Measurements from ENCODE around the gene ZAP70.
"Not testable (repeated sequence)": the region's sequence is repeated elsewhere in the genome, so short reads cannot be mapped to it uniquely, and the experiment has no call there.

Gene ZAP70

DNA sequence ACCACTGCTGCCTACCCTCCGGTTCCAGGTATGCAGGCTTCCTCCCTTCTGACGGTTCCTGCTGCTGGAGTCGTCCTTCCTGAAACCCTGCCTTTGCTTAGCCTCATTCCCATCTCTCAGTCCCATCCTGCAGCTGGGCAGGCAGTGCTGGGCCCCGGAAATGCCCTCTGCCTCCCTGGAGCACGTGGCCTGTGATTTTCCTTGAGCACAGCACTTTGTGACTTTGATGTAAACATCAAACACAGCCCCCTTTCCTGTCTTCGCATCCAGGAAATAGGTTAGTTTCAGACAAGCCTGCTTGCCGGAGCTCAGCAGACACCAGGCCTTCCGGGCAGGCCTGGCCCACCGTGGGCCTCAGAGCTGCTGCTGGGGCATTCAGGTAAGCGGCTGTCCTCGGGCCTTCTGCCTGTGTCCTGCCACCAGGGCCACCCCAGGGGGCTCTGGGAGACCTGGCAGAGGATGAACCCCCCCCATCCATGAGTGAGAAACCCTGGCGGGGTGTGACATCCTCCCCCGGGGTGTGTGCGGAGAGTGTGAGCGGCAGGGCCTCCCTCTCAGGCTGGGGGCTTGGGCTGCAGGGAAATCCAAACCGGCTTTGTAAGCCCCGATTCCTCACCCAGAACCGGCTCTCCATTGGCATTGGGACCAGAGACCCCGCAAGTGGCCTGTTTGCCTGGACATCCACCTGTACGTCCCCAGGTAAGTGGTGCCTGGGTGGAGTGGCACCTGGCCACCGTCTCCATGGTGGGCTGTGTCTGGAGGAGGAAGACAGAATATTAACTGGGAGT, at the start of gene ZAP70:
Gene ZAP70 (plus strand): TSS at position 281 of the 788 bp plus-strand sequence. CDS start 10,461 bp downstream, outside the sequence.
- no peaks in the 10 kb centered on the region for H3K4me1 ChIP-seq (ENCODE audit: control insufficient read depth in 1 of 2, insufficient read depth in 2 of 2, low read length in 2 of 2)
- H3K27me3 ChIP-seq (ENCODE audit: low read depth, low read length), result no peaks in the 10 kb centered on the region
- no peak within 1 kb of the TSS for H3K27ac ChIP-seq (ENCODE audit: low read length)
- H3K4me3 ChIP-seq (ENCODE audit: low read depth in 1 of 2, low read length in 2 of 2), result no peak within 1 kb of the TSS
- H3K9me3 ChIP-seq (ENCODE audit: control insufficient read depth in 1 of 2, low read length in 2 of 2), result no peaks in the 10 kb centered on the region
- H3K36me3 ChIP-seq (ENCODE audit: control insufficient read depth in 1 of 2, insufficient read depth in 2 of 2, low read length in 2 of 2), result no peaks in the 10 kb centered on the region

DNA sequence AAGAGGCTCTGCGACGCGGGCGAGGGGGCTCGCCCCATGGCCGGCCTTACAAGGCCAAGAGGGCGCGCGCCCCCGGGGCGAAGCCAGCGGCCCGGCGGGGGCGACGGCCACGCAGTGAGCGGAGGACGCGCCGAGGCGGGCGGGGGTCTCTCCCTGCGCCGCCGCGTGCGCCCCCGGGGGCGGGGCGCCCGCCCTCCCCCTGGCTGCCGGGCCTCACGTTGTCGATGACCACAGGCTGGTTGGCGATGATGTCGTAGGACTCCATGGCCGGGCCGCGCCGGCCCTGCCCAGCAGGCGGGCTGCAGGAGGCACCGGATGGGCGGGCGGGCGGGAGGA, 49.8 kb upstream of the ZAP70 start:
- H3K4me3 ChIP-seq (ENCODE audit: low read depth in 1 of 2, low read length in 2 of 2), result peak overlapping the region; percentile 77 to 79
- H3K36me3 ChIP-seq (ENCODE audit: control insufficient read depth in 1 of 2, insufficient read depth in 2 of 2, low read length in 2 of 2), result peaks cover 5 to 20% of the 10 kb centered on the region in 2 donors
- H3K9me3 ChIP-seq (ENCODE audit: control insufficient read depth in 1 of 2, low read length in 2 of 2), result no peaks in the 10 kb centered on the region
- peak overlapping the region; percentile 93 for H3K27ac ChIP-seq (ENCODE audit: low read length)
- peaks cover 8 to 31% of the 10 kb centered on the region in 2 donors for H3K4me1 ChIP-seq (ENCODE audit: control insufficient read depth in 1 of 2, insufficient read depth in 2 of 2, low read length in 2 of 2)
- no peaks in the 10 kb centered on the region for H3K27me3 ChIP-seq (ENCODE audit: low read depth, low read length)

DNA sequence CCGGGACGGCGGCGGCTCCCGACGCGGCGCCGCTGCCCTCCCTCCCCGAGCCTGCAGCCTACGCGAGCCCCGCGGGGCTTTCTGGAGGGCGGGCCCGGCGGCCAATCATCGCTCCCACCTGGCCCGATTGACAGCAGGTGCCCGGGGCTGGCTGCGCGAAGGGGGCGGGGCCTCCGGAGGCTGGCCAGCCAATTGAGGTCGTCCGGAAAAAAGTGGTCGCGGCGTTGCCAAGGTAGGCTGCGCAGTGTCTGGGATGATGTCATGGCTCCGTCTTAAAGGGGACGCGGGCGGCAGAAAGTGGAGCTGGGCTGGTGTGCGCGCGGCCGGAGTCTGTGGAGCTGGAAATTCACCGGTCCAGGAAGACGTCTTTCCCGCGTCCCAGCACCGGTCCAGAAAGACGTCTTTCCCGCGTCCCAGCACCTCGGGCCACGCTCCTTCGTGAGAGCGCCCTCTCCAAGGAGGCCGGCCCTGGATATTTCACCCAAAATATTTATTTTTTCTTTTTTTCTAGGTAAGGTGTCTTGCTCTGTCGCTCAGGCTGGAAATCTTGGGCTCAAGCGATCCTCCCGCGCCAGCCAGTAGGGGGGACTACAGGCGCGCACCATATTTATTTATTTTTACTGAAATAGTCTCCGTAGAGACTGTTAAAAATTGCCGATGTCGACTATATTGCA, 49.3 kb upstream of the ZAP70 start, which contains the start of gene ACTR1B:
Gene ACTR1B (minus strand): TSS at position 83 of the 674 bp plus-strand sequence. CDS start 154 bp downstream, outside the sequence.
- peaks cover 8 to 31% of the 10 kb centered on the region in 2 donors for H3K4me1 ChIP-seq (ENCODE audit: control insufficient read depth in 1 of 2, insufficient read depth in 2 of 2, low read length in 2 of 2)
- H3K27me3 ChIP-seq (ENCODE audit: low read depth, low read length), result no peaks in the 10 kb centered on the region
- peak within 1 kb of the TSS; percentile 93 for H3K27ac ChIP-seq (ENCODE audit: low read length)

DNA sequence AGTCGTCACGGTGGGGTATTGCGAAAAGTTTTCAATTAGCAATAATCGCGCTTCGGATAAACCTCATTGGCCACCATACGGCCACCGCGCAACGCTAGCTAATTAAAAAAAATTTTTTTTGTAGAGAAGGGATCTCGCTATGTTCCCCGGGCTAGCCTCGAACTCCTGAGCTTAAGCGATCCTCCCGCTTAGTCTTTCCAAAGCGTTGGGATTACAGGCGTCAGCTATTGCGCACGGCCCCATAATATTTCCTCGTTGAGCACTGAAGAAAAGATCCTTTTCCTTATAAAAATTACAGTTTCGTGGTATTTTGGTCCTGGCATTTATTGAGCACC, 48.8 kb upstream of the ZAP70 start:
- H3K4me3 ChIP-seq (ENCODE audit: low read depth in 1 of 2, low read length in 2 of 2), result peak overlapping the region; percentile 67
- H3K9me3 ChIP-seq (ENCODE audit: control insufficient read depth in 1 of 2, low read length in 2 of 2), result no peaks in the 10 kb centered on the region
- H3K4me1 ChIP-seq (ENCODE audit: control insufficient read depth in 1 of 2, insufficient read depth in 2 of 2, low read length in 2 of 2), result peaks cover 8 to 31% of the 10 kb centered on the region in 2 donors
- H3K27me3 ChIP-seq (ENCODE audit: low read depth, low read length), result no peaks in the 10 kb centered on the region
- peaks cover 3 to 13% of the 10 kb centered on the region in 2 donors for H3K36me3 ChIP-seq (ENCODE audit: control insufficient read depth in 1 of 2, insufficient read depth in 2 of 2, low read length in 2 of 2)
- H3K27ac ChIP-seq (ENCODE audit: low read length), result peak overlapping the region; percentile 91

More for the DNA sequence above, 49.3 kb upstream of the ZAP70 start, which contains the start of gene ACTR1B:
- Histone ChIP-seq H3K4me3 (ENCODE audit: low read depth in 1 of 2, low read length in 2 of 2) (peak within 1 kb of the TSS; percentile 77 to 79), H3K36me3 (ENCODE audit: control insufficient read depth in 1 of 2, insufficient read depth in 2 of 2, low read length in 2 of 2) (peaks cover 3 to 15% of the 10 kb centered on the region in 2 donors), H3K9me3 (ENCODE audit: control insufficient read depth in 1 of 2, low read length in 2 of 2) (no peaks in the 10 kb centered on the region)

DNA sequence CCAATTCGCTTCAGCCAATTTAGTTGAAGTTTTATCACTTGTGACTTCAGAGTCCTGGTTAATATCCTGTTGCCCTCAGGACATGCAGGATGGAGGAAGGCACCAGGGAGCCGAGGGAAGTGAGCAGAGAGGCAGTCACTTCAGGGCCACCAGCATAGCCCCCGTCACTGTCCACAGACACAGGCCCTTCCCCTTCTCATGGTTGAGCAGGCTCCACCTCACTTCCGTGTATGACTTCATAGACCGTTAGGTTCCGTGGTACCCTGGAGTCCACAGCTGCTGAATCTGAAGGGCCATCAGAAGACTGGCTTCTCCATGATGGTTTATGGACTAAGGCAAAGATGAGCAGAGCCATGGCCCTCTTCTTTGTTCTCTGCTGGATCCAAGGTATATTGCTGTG, 43.9 kb upstream of the ZAP70 start, which contains the start of gene C2orf92:
Gene C2orf92 (plus strand): TSS at position 266 of the 400 bp plus-strand sequence. CDS start 76 bp downstream, at position 342.
- Histone ChIP-seq H3K27ac (ENCODE audit: low read length) (no peak within 1 kb of the TSS), H3K27me3 (ENCODE audit: low read depth, low read length) (no peaks in the 10 kb centered on the region), H3K9me3 (ENCODE audit: control insufficient read depth in 1 of 2, low read length in 2 of 2) (no peaks in the 10 kb centered on the region), H3K4me1 (ENCODE audit: control insufficient read depth in 1 of 2, insufficient read depth in 2 of 2, low read length in 2 of 2) (peaks cover 0 to 6% of the 10 kb centered on the region in 2 donors), H3K36me3 (ENCODE audit: control insufficient read depth in 1 of 2, insufficient read depth in 2 of 2, low read length in 2 of 2) (no peaks in the 10 kb centered on the region), H3K4me3 (ENCODE audit: low read depth in 1 of 2, low read length in 2 of 2) (no peak within 1 kb of the TSS)

DNA sequence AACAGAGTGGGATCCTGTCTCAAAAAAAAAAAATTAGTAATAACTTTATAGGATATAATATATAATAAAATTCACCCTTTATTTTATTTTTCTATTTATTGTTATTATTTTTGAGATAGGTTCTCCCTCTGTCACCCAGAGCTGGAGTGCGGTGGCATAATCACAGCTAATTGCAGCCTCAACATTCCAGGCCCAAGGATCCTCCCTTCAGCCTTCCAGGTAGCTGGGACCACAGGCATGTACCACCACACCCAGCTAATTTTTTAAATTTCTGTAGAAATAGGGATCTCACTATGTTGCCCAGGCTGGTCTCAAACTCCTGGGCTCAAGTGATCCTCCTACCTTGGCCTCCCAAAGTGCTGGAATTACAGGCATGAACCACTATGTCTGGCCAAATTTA, 42.9 kb upstream of the ZAP70 start:
- H3K27ac ChIP-seq (ENCODE audit: low read length), result no peak overlapping the region
- H3K4me3 ChIP-seq (ENCODE audit: low read depth in 1 of 2, low read length in 2 of 2), result no peak overlapping the region
- no peaks in the 10 kb centered on the region for H3K4me1 ChIP-seq (ENCODE audit: control insufficient read depth in 1 of 2, insufficient read depth in 2 of 2, low read length in 2 of 2)
- H3K9me3 ChIP-seq (ENCODE audit: control insufficient read depth in 1 of 2, low read length in 2 of 2), result no peaks in the 10 kb centered on the region
- H3K36me3 ChIP-seq (ENCODE audit: control insufficient read depth in 1 of 2, insufficient read depth in 2 of 2, low read length in 2 of 2), result no peaks in the 10 kb centered on the region
- H3K27me3 ChIP-seq (ENCODE audit: low read depth, low read length), result no peaks in the 10 kb centered on the region

DNA sequence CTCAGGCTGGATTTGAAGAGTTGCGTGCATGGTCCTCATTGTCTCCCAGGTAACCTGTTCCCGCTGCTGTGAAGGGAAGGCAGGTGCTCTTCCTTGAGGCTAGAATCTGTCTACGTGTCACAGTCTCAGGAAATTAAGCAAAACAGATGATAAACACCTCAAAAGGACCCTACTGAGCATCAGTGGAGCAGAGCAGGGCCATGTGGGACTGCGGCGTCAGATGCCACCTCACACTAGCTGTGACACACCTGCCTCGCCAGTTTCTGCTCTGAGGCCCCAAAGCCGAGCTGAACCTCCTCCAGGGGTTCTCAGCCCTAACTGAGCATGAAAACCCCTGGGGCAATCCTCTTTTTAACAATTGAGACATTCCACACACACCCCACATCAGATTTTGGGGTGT, 41.9 kb upstream of the ZAP70 start:
- Histone ChIP-seq H3K27ac (ENCODE audit: low read length) (no peak overlapping the region), H3K9me3 (ENCODE audit: control insufficient read depth in 1 of 2, low read length in 2 of 2) (no peaks in the 10 kb centered on the region), H3K4me1 (ENCODE audit: control insufficient read depth in 1 of 2, insufficient read depth in 2 of 2, low read length in 2 of 2) (no peaks in the 10 kb centered on the region), H3K27me3 (ENCODE audit: low read depth, low read length) (no peaks in the 10 kb centered on the region), H3K36me3 (ENCODE audit: control insufficient read depth in 1 of 2, insufficient read depth in 2 of 2, low read length in 2 of 2) (no peaks in the 10 kb centered on the region), H3K4me3 (ENCODE audit: low read depth in 1 of 2, low read length in 2 of 2) (no peak overlapping the region)

DNA sequence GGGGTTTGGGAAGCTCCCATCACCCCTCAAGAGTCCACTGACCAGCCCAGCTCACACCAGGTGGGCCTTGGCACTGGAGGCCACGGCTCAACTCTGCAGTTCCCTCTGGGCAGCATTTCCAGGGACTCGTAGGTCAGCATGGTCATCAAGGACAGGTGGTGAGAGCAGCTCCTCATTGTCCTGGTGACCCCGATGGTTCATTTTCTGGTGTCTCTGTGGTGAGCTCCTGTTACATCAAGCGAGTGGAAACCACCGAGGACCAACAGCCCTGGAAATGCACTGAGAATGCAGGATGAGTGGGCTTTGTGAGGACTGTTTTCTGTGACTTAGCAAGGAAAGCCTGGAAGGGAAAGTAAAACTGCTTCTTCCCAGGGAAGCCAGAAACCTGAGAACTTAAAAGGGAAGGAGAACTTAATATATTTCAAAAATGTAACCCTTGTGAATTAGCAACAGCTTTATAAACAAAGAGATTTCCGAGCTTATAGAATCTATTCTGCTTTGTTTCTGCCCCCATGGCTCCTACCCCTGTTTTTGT, 40.7 kb upstream of the ZAP70 start:
- not testable (repeated sequence) for H3K27me3 ChIP-seq (ENCODE audit: low read depth, low read length); H3K4me3 ChIP-seq (ENCODE audit: low read depth in 1 of 2, low read length in 2 of 2); H3K9me3 ChIP-seq (ENCODE audit: control insufficient read depth in 1 of 2, low read length in 2 of 2); H3K36me3 ChIP-seq (ENCODE audit: control insufficient read depth in 1 of 2, insufficient read depth in 2 of 2, low read length in 2 of 2); H3K4me1 ChIP-seq (ENCODE audit: control insufficient read depth in 1 of 2, insufficient read depth in 2 of 2, low read length in 2 of 2); H3K27ac ChIP-seq (ENCODE audit: low read length)

DNA sequence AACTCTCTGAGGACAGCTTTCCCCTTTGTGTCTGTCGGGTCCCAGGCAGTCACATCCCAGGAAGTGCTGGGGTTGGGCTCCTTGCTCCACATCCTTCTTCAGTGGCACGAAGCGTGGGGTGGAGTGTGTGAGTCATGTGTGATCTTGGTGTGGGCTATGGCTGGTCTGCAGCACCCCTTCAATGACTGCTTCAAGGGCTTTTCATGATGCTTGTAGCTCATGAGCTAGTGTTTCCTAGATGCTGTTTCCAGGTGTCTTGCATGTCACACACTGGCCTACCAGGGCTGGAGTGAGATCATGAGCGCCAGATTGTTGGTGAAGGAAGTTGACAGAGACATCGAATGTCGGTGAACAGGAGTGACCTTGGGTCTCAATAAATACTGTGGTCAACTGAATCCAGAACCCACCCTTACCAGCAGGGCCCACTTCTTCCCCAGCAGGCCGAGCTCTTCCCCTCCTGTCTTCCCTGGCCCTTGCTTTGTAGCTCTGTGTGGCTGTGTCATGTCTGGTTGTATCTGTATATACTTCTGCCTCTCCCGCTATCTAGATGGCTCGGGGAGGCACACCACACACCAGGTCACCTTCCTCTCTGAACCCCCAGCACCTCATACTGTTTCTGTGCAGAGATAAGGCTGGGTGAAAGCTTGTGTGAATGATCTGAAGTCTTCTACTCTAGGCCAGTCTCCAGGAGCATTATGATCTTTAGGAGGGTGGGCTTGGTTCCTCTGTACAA, 40.0 kb upstream of the ZAP70 start:
- H3K27me3 ChIP-seq (ENCODE audit: low read depth, low read length), result no peaks in the 10 kb centered on the region
- H3K4me3 ChIP-seq (ENCODE audit: low read depth in 1 of 2, low read length in 2 of 2), result no peak overlapping the region
- no peaks in the 10 kb centered on the region for H3K4me1 ChIP-seq (ENCODE audit: control insufficient read depth in 1 of 2, insufficient read depth in 2 of 2, low read length in 2 of 2)
- no peaks in the 10 kb centered on the region for H3K36me3 ChIP-seq (ENCODE audit: control insufficient read depth in 1 of 2, insufficient read depth in 2 of 2, low read length in 2 of 2)
- no peak overlapping the region for H3K27ac ChIP-seq (ENCODE audit: low read length)
- no peaks in the 10 kb centered on the region for H3K9me3 ChIP-seq (ENCODE audit: control insufficient read depth in 1 of 2, low read length in 2 of 2)

DNA sequence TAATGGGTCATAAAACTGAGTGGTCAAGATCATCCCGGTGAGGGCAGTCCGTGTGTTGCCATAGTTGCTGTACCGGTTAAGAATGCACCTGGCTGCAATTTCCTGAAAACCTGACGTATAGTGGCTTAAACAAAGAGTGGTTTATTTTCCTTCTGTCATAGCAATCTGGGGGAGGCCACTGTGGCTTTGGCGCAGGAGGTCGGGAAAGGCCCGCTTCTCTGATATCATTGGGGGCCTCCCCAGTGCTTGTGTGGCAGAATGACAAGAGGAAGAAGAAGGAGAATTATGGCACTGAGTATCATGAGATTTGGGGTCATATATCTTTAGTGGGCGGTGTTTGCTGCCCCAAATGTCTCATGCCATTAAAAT, 39.5 kb upstream of the ZAP70 start:
- Histone ChIP-seq H3K9me3 (ENCODE audit: control insufficient read depth in 1 of 2, low read length in 2 of 2) (no peaks in the 10 kb centered on the region), H3K27ac (ENCODE audit: low read length) (no peak overlapping the region), H3K27me3 (ENCODE audit: low read depth, low read length) (no peaks in the 10 kb centered on the region), H3K36me3 (ENCODE audit: control insufficient read depth in 1 of 2, insufficient read depth in 2 of 2, low read length in 2 of 2) (no peaks in the 10 kb centered on the region), H3K4me1 (ENCODE audit: control insufficient read depth in 1 of 2, insufficient read depth in 2 of 2, low read length in 2 of 2) (no peaks in the 10 kb centered on the region), H3K4me3 (ENCODE audit: low read depth in 1 of 2, low read length in 2 of 2) (no peak overlapping the region)
